ENCODE measurements around the gene ZNF677. TPM values are rescaled to one million over a fixed set of nuclear protein-coding genes. Genes with fewer than 3 reads are reported as not detected.
"Not testable (repeated sequence)": the region's sequence is repeated elsewhere in the genome, so short reads cannot be mapped to it uniquely, and the experiment has no call there.

Gene ZNF677
- 9.3 TPM for total RNA-seq
- long read RNA-seq, partial matches to known transcripts: 3 of 10 reads
- long read RNA-seq, other reads (novel, unspliced or antisense): 1 of 10 reads

GRCh38 chr19:53254411-53255341, at the start of gene ZNF677:
TSS of gene ZNF677 (minus strand) at chr19:53254873. CDS start at chr19:53251550, 3,323 bp downstream.
- peak; percentile 96 for DNase-seq (ENCODE audit: low spot score)

- not testable (repeated sequence) for DNase-seq (ENCODE audit: low spot score)
Observed at GRCh38 chr19:53301341-53301740, 46.7 kb upstream of the ZNF677 start.

- DNase-seq (ENCODE audit: low spot score): no peak
Observed at GRCh38 chr19:53294786-53295441, 40.2 kb upstream of the ZNF677 start.

GRCh38 chr19:53290758-53291549, 36.3 kb upstream of the ZNF677 start:
- DNase-seq (ENCODE audit: low spot score): no peak

- no peak for DNase-seq (ENCODE audit: low spot score)
Observed at GRCh38 chr19:53285087-53285486, 30.4 kb upstream of the ZNF677 start.

- DNase-seq (ENCODE audit: low spot score): not testable (repeated sequence)
Observed at GRCh38 chr19:53281947-53282346, 27.3 kb upstream of the ZNF677 start.

- DNase-seq (ENCODE audit: low spot score): no peak
Observed at GRCh38 chr19:53275480-53275879, 20.8 kb upstream of the ZNF677 start.

- DNase-seq (ENCODE audit: low spot score): no peak
Observed at GRCh38 chr19:53272044-53272443, 17.4 kb upstream of the ZNF677 start.

- not testable (repeated sequence) for DNase-seq (ENCODE audit: low spot score)
Observed at GRCh38 chr19:53269861-53270260, 15.2 kb upstream of the ZNF677 start.

GRCh38 chr19:53267623-53268022, 12.9 kb upstream of the ZNF677 start, which contains the start of gene VN1R4:
TSS of gene VN1R4 (minus strand) at chr19:53267723. CDS start at chr19:53267665, 58 bp downstream.
- not testable (repeated sequence) for DNase-seq (ENCODE audit: low spot score)

- DNase-seq (ENCODE audit: low spot score): not testable (repeated sequence)
Observed at GRCh38 chr19:53257715-53258342, 3.2 kb upstream of the ZNF677 start, which contains the start of gene VN1R2. TSS of gene VN1R2 (plus strand) at chr19:53258292. CDS start at chr19:53258376, 84 bp downstream.

GRCh38 chr19:53246498-53246897, 8.2 kb downstream of the ZNF677 start:
- no peak for DNase-seq (ENCODE audit: low spot score)

- DNase-seq (ENCODE audit: low spot score): no peak
Observed at GRCh38 chr19:53237114-53237777, 17.4 kb downstream of the ZNF677 start.

- DNase-seq (ENCODE audit: low spot score): no peak
Observed at GRCh38 chr19:53224606-53225005, 30.1 kb downstream of the ZNF677 start.

- not testable (repeated sequence) for DNase-seq (ENCODE audit: low spot score)
Observed at GRCh38 chr19:53222716-53223115, 32.0 kb downstream of the ZNF677 start.

GRCh38 chr19:53212703-53213320, 41.9 kb downstream of the ZNF677 start:
- no peak for DNase-seq (ENCODE audit: low spot score)

GRCh38 chr19:53211554-53211953, 43.1 kb downstream of the ZNF677 start:
- DNase-seq (ENCODE audit: low spot score): not testable (repeated sequence)

- peak; percentile 99 for DNase-seq (ENCODE audit: low spot score)
Observed at GRCh38 chr19:53196777-53197396, 57.8 kb downstream of the ZNF677 start.

Measured in mesenteric fat pad (tissue), 1 donor.